ENCODE measurements around the gene ELK3.

DNA sequence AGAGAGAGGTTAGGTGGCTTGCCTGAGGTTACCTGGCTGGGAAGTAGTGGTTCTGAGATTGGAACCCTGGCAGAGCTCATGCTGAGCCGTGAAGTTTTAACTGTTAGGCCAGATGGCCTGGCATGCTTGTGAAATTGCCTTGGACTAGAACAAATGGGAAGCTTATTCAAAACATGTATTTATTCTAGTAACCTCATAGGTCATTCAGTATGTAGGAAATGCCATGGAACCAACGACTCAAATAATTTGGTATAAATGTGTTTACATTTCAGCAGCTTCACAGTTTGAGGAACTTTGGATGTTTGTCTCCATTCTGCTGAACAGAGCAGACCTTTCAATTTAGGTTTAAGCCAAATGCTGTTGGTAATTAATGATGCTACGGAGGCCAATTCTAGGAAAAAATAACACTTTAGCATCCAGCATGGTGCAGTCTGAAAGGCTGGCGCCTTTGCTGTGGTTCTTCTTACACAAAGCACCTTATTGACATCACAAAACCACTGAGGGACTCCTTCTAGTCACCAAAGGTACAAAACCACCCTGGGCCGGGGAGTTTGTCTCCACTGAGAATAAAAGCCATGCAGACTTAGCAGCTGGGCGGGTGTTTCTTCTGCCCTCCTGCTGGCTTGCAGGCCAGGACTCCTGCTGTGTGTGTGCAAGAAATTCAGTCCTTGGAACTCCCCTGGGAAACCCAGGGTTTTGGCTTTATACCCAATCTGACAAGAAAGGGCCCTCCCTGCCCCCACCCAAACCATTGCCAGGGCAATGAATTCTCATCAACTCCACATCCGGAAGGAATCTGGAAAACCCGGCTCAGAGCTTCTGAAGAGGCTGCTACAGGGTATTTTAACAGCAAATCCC lies 64.2 kb downstream of the ELK3 start:
- no peak for TF ChIP-seq EZH2phosphoT487 (IDR thresholded peaks at IDR 0.05)
- TF ChIP-seq, protein P1, sequence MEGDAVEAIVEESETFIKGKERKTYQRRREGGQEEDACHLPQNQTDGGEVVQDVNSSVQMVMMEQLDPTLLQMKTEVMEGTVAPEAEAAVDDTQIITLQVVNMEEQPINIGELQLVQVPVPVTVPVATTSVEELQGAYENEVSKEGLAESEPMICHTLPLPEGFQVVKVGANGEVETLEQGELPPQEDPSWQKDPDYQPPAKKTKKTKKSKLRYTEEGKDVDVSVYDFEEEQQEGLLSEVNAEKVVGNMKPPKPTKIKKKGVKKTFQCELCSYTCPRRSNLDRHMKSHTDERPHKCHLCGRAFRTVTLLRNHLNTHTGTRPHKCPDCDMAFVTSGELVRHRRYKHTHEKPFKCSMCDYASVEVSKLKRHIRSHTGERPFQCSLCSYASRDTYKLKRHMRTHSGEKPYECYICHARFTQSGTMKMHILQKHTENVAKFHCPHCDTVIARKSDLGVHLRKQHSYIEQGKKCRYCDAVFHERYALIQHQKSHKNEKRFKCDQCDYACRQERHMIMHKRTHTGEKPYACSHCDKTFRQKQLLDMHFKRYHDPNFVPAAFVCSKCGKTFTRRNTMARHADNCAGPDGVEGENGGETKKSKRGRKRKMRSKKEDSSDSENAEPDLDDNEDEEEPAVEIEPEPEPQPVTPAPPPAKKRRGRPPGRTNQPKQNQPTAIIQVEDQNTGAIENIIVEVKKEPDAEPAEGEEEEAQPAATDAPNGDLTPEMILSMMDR (IDR thresholded peaks at IDR 0.05) = no peak
- no peak for TF ChIP-seq EZH2 (IDR thresholded peaks at IDR 0.05)
